ENCODE measurements around the gene MAPK1IP1L. TPM values are rescaled to one million over a fixed set of nuclear protein-coding genes. Genes with fewer than 3 reads are reported as not detected.

MAPK1IP1L gene
- total and polyA plus RNA-seq, 2 experiments from 2014 or later: 72.4 to 162 TPM

DNA sequence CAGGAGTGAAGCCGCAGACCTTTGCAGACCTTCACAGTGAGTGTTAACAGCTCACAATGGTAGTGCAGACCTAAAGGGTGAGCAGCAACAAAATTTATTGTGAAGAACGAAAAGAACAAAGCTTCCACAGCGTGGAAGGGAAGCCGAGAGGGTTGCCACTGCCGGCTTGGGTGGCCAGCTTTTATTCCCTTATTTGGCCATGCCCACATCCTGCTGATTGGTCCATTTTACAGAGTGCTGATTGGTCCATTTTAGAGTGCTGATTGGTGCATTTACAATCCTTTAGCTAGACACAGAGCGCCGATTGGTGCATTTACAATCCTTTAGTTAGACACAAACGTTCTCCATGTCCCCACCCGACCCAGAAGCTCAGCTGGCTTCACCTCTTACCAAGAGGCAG lies 35.5 kb downstream of the MAPK1IP1L start:
- Histone ChIP-seq H3K79me2 (replicated peaks; ENCODE audit: insufficient read depth) (no peaks in the 10 kb centered on the region), H3F3A (replicated peaks; ENCODE audit: low read depth) (no peaks in the 10 kb centered on the region), H2AFZ (no peak overlapping the region), H3K4me1 (ENCODE audit: insufficient read depth) (no peaks in the 10 kb centered on the region), H3K9me2 (ENCODE audit: insufficient read depth) (no peaks in the 10 kb centered on the region), H3K27me3 (ENCODE audit: insufficient read depth) (no peaks in the 10 kb centered on the region), H3K4me2 (no peak overlapping the region), H3K36me3 (ENCODE audit: insufficient read depth) (no peaks in the 10 kb centered on the region), H4K20me1 (replicated peaks; ENCODE audit: insufficient read depth) (no peaks in the 10 kb centered on the region), H3K4me3 (no peak overlapping the region), H3K27ac (ENCODE audit: low read depth) (no peak overlapping the region)
- TF ChIP-seq, protein P1, sequence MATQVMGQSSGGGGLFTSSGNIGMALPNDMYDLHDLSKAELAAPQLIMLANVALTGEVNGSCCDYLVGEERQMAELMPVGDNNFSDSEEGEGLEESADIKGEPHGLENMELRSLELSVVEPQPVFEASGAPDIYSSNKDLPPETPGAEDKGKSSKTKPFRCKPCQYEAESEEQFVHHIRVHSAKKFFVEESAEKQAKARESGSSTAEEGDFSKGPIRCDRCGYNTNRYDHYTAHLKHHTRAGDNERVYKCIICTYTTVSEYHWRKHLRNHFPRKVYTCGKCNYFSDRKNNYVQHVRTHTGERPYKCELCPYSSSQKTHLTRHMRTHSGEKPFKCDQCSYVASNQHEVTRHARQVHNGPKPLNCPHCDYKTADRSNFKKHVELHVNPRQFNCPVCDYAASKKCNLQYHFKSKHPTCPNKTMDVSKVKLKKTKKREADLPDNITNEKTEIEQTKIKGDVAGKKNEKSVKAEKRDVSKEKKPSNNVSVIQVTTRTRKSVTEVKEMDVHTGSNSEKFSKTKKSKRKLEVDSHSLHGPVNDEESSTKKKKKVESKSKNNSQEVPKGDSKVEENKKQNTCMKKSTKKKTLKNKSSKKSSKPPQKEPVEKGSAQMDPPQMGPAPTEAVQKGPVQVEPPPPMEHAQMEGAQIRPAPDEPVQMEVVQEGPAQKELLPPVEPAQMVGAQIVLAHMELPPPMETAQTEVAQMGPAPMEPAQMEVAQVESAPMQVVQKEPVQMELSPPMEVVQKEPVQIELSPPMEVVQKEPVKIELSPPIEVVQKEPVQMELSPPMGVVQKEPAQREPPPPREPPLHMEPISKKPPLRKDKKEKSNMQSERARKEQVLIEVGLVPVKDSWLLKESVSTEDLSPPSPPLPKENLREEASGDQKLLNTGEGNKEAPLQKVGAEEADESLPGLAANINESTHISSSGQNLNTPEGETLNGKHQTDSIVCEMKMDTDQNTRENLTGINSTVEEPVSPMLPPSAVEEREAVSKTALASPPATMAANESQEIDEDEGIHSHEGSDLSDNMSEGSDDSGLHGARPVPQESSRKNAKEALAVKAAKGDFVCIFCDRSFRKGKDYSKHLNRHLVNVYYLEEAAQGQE (IDR thresholded peaks at IDR 0.05; ENCODE audit: unreplicated experiment): no peak
- TF ChIP-seq STAT1 (IDR thresholded peaks at IDR 0.05; ENCODE audit: unreplicated experiment) (no peak), ZNF114 (CRISPR knock-in tag; IDR thresholded peaks at IDR 0.05) (no peak), CREB1 (CRISPR knock-in tag; IDR thresholded peaks at IDR 0.05; ENCODE audit: low read depth) (no peak), ZNF462 (CRISPR knock-in tag; IDR thresholded peaks at IDR 0.05) (no peak), EZH2 (IDR thresholded peaks at IDR 0.05; ENCODE audit: low read depth, unreplicated experiment) (no peak), NANOG (IDR thresholded peaks at IDR 0.05; ENCODE audit: borderline replicate concordance) (no peak), JUNB (IDR thresholded peaks at IDR 0.05; ENCODE audit: unreplicated experiment) (no peak), ZNF331 (CRISPR knock-in tag; IDR thresholded peaks at IDR 0.05; ENCODE audit: low read depth) (no peak)
- TF ChIP-seq, protein P2, sequence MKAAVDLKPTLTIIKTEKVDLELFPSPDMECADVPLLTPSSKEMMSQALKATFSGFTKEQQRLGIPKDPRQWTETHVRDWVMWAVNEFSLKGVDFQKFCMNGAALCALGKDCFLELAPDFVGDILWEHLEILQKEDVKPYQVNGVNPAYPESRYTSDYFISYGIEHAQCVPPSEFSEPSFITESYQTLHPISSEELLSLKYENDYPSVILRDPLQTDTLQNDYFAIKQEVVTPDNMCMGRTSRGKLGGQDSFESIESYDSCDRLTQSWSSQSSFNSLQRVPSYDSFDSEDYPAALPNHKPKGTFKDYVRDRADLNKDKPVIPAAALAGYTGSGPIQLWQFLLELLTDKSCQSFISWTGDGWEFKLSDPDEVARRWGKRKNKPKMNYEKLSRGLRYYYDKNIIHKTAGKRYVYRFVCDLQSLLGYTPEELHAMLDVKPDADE (IDR thresholded peaks at IDR 0.05): no peak
- no peak for ATAC-seq
- no peaks in the 10 kb centered on the region for H3K36me3 Mint-ChIP-seq (ENCODE audit: low read depth)
- H3K4me1 Mint-ChIP-seq: peaks cover 3% of the 10 kb centered on the region; the same call in 1 of the 3 replicates
- H3K4me3 Mint-ChIP-seq: no peak overlapping the region
- no peak overlapping the region for H3K27ac Mint-ChIP-seq
- no peaks in the 10 kb centered on the region for H3K27me3 Mint-ChIP-seq (ENCODE audit: insufficient read depth, low read depth, poor library complexity)
- no peaks in the 10 kb centered on the region; the same call in 2 of the 3 replicates for H3K9me3 Mint-ChIP-seq
- DNase-seq (ENCODE audit: low spot score): no peak

Data from GM23338 (cell line).